H9 (cell line): ENCODE results near the gene HOXC12. TPM values are rescaled to one million over a fixed set of nuclear protein-coding genes. Genes with fewer than 3 reads are reported as not detected.
A peak's percentile ranks its signal among the peaks of the same experiment; 100 is the strongest.

ENCODE experiments used
- DNase-seq: peaks from one replicate; pipeline ENCODE4 v3.0.0-alpha.2; 2017
- H2AFZ ChIP-seq: one replicate; pipeline ENCODE4 v1.6.1; 2013; ENCODE audit warnings: mild to moderate bottlenecking, low read length, control low read depth, moderate library complexity
- H2AK5ac ChIP-seq: 2 replicates; pipeline ENCODE4 v1.6.1; 2013; ENCODE audit warnings: low read length, control low read depth, mixed read lengths; ENCODE audit not compliant: insufficient read length
- H2BK120ac ChIP-seq: one replicate; pipeline ENCODE4 v1.6.1; 2013; ENCODE audit warnings: low read depth, mild to moderate bottlenecking, low read length, control low read depth, inconsistent platforms; ENCODE audit not compliant: poor library complexity, severe bottlenecking
- H2BK12ac ChIP-seq: 2 replicates; pipeline ENCODE4 v1.6.1; 2013; ENCODE audit warnings: low read length, control low read depth, mixed read lengths, low read depth; ENCODE audit not compliant: insufficient read length
- H2BK15ac ChIP-seq: 2 replicates; pipeline ENCODE4 v1.6.1; 2013; ENCODE audit warnings: low read depth, low read length, control low read depth
- H2BK20ac ChIP-seq: one replicate; pipeline ENCODE4 v1.6.1; 2013; ENCODE audit warnings: low read depth, mild to moderate bottlenecking, low read length, control low read depth, inconsistent platforms; ENCODE audit not compliant: poor library complexity, severe bottlenecking
- H2BK5ac ChIP-seq: 2 replicates; pipeline ENCODE4 v1.6.1; 2013; ENCODE audit warnings: low read length, control low read depth, mixed read lengths; ENCODE audit not compliant: insufficient read length
- H3K14ac ChIP-seq: 2 replicates; pipeline ENCODE4 v1.6.1; 2013; ENCODE audit warnings: low read length, control low read depth; ENCODE audit not compliant: insufficient read depth
- H3K18ac ChIP-seq: 2 replicates; pipeline ENCODE4 v1.6.1; 2013; ENCODE audit warnings: low read depth, mild to moderate bottlenecking, mixed read lengths, low read length, control low read depth; ENCODE audit not compliant: insufficient read length
- H3K23ac ChIP-seq: 2 replicates; pipeline ENCODE4 v1.6.1; 2013; ENCODE audit warnings: low read length, control low read depth, mixed read lengths, low read depth; ENCODE audit not compliant: insufficient read length
- H3K23me2 ChIP-seq: 2 replicates; pipeline ENCODE4 v1.6.1; 2013; ENCODE audit warnings: low read depth, mild to moderate bottlenecking, mixed read lengths, low read length, control low read depth; ENCODE audit not compliant: insufficient read length, poor library complexity, severe bottlenecking
- H3K27ac ChIP-seq: 2 replicates; pipeline ENCODE4 v1.5.1; 2013; ENCODE audit warnings: low read length, control low read depth, mixed read lengths, low read depth; ENCODE audit not compliant: insufficient read length
- H3K27me3 ChIP-seq: 2 replicates; pipeline ENCODE4 v1.6.1; 2013; ENCODE audit warnings: low read length, control low read depth, inconsistent platforms; ENCODE audit not compliant: insufficient read depth
- H3K4ac ChIP-seq: 2 replicates; pipeline ENCODE4 v1.6.1; 2013; ENCODE audit warnings: low read depth, mild to moderate bottlenecking, control low read depth, inconsistent platforms, low read length, moderate library complexity
- H3K4me1 ChIP-seq: 2 replicates; pipeline ENCODE4 v1.6.1; 2013; ENCODE audit warnings: low read length, control low read depth, inconsistent platforms; ENCODE audit not compliant: insufficient read depth
- H3K4me2 ChIP-seq: 2 replicates; pipeline ENCODE4 v1.6.1; 2013; ENCODE audit warnings: low read length, control low read depth, mixed read lengths; ENCODE audit not compliant: insufficient read length, insufficient read depth
- H3K56ac ChIP-seq: 2 replicates; pipeline ENCODE4 v1.6.1; 2013; ENCODE audit warnings: low read depth, mild to moderate bottlenecking, mixed read lengths, low read length, control low read depth; ENCODE audit not compliant: insufficient read length
- H3K79me1 ChIP-seq: 2 replicates; pipeline ENCODE4 v1.6.1; 2013; ENCODE audit warnings: low read depth, mild to moderate bottlenecking, moderate library complexity, low read length, control low read depth, inconsistent platforms; ENCODE audit not compliant: insufficient read depth, poor library complexity, severe bottlenecking
- H3K79me2 ChIP-seq: 2 replicates; pipeline ENCODE4 v1.6.1; 2013; ENCODE audit warnings: low read length, control low read depth, inconsistent platforms; ENCODE audit not compliant: insufficient read depth
- H3K9ac ChIP-seq: 2 replicates; pipeline ENCODE4 v1.6.1; 2013; ENCODE audit warnings: low read length, control low read depth, mixed read lengths; ENCODE audit not compliant: insufficient read length; ENCODE audit errors: extremely low read depth
- H3K9me3 ChIP-seq: one replicate; pipeline ENCODE4 v1.6.1; 2013; ENCODE audit warnings: low read depth, low read length, inconsistent platforms; ENCODE audit not compliant: control insufficient read depth
- H3T11ph ChIP-seq: one replicate; pipeline ENCODE4 v1.6.1; 2013; ENCODE audit warnings: mild to moderate bottlenecking, low read length, control low read depth, inconsistent platforms
- H4K20me1 ChIP-seq: one replicate; pipeline ENCODE4 v1.6.1; 2013; ENCODE audit not compliant: control insufficient read depth, insufficient read length, insufficient read depth
- H4K5ac ChIP-seq: 2 replicates; pipeline ENCODE4 v1.6.1; 2013; ENCODE audit warnings: low read depth, mild to moderate bottlenecking, mixed read lengths, low read length, control low read depth; ENCODE audit not compliant: insufficient read length
- H4K8ac ChIP-seq: replicated peaks from 2 replicates; pipeline ENCODE4 v1.6.1; 2013; ENCODE audit warnings: low read length, control low read depth, mixed read lengths, low read depth; ENCODE audit not compliant: insufficient read length
- H4K91ac ChIP-seq: 2 replicates; pipeline ENCODE4 v1.6.1; 2013; ENCODE audit warnings: low read depth, mild to moderate bottlenecking, moderate library complexity, mixed read lengths, low read length, control low read depth; ENCODE audit not compliant: insufficient read length
- H3K27ac Mint-ChIP-seq, 3 experiments: 2 replicates in 2 of 3; 3 replicates in 1 of 3; pipeline ENCODE4 v1.8.0; 2020 to 2021; ENCODE audit warnings: mixed read lengths in 3 of 3, mild to moderate bottlenecking in 1 of 3, moderate library complexity in 1 of 3
- H3K27me3 Mint-ChIP-seq: 2 replicates; pipeline ENCODE4 v1.8.0; 2021; ENCODE audit warnings: low read depth, mild to moderate bottlenecking, moderate library complexity, mixed read lengths
- H3K36me3 Mint-ChIP-seq, 3 experiments: 2 replicates in 2 of 3; 3 replicates in 1 of 3; pipeline ENCODE4 v1.8.0; 2020 to 2021; ENCODE audit warnings: low read depth in 3 of 3, mixed read lengths in 3 of 3; ENCODE audit not compliant: insufficient read depth in 1 of 3
- H3K4me1 Mint-ChIP-seq, 2 experiments: 2 replicates each; pipeline ENCODE4 v1.8.0; 2020; ENCODE audit warnings: mixed read lengths in 2 of 2
- H3K4me3 Mint-ChIP-seq, 2 experiments: 2 replicates in 1 of 2; 3 replicates in 1 of 2; pipeline ENCODE4 v1.8.0; 2020 to 2021; ENCODE audit warnings: mild to moderate bottlenecking in 2 of 2, mixed read lengths in 2 of 2, moderate library complexity in 1 of 2
- H3K9me3 Mint-ChIP-seq, 2 experiments: 2 replicates in 1 of 2; 3 replicates in 1 of 2; pipeline ENCODE4 v1.8.0; 2020; ENCODE audit warnings: mild to moderate bottlenecking in 2 of 2, mixed read lengths in 2 of 2, moderate library complexity in 1 of 2
- WGBS: extraction: QIAGEN DNeasy Blood & Tissue Kit; methylation state at CpG from one replicate; pipeline ENCODE4 v1.1.7; 2013; ENCODE audit warnings: missing lambda C conversion rate, low lambda C conversion rate, mixed read lengths; ENCODE audit not compliant: insufficient read length; ENCODE audit errors: extremely low coverage; 5-methylcytosine and 5-hydroxymethylcytosine counted together
- total RNA-seq: library from RNA; stranded (reverse); gene quantifications from 2 replicates; pipeline ENCODE4 v1.2.1, GENCODE V29; 2021
- TF ChIP-seq, protein P1 (sequence below): fragments of 200-600 bp; sonication (generic); conservative IDR thresholded peaks from 3 replicates; pipeline ENCODE4 v1.8.0; 2021; ENCODE audit warnings: antibody characterized with exemption, mild to moderate bottlenecking

HOXC12 gene
- total RNA-seq, 1 experiment from 2014 or later: not detected

DNA sequence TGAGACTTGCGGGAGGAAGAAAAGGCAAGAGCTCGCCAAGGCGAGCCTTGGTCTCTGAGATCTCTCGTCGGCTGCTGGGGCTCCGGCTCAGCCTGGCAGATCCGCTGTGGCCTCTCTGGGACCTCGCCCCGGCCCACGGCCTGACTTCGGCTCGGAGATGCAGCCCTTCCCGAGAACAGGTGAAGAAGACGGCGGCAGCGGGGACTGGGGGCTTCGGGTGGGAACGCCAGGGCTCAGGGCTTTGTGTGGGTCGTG is 39.2 kb downstream of the HOXC12 start:
- Mint-ChIP-seq H3K4me1 (peaks cover 7 to 31% of the 10 kb centered on the region in 2 experiments), H3K9me3 (peaks cover 0 to 3% of the 10 kb centered on the region in 2 experiments; a peak in 2 of 5 replicates), H3K4me3 (peak overlapping the region in 1 of 2 experiments; percentile 40; a peak in 1 of 5 replicates), H3K27me3 (peaks cover 100% of the 10 kb centered on the region), H3K27ac (no peak overlapping the region), H3K36me3 (no peaks in the 10 kb centered on the region)
- Histone ChIP-seq H2AK5ac (no peak overlapping the region), H2BK120ac (no peak overlapping the region), H2BK15ac (0 out of 2 replicates have a peak overlapping the region, but pooled peaks have one; percentile 83), H3T11ph (no peak overlapping the region), H3K23me2 (no peaks in the 10 kb centered on the region), H3K27ac (no peak overlapping the region), H4K8ac (no peak overlapping the region), H3K79me1 (no peaks in the 10 kb centered on the region), H3K23ac (no peak overlapping the region), H3K4me1 (no peaks in the 10 kb centered on the region), H4K20me1 (no peaks in the 10 kb centered on the region), H3K9me3 (no peaks in the 10 kb centered on the region), H2AFZ (no peak overlapping the region), H3K79me2 (no peaks in the 10 kb centered on the region), H3K14ac (no peak overlapping the region), H2BK20ac (no peak overlapping the region), H3K27me3 (peaks cover 99% of the 10 kb centered on the region), H3K9ac (no peak overlapping the region), H3K18ac (no peak overlapping the region), H3K56ac (no peak overlapping the region), H2BK12ac (no peak overlapping the region), H4K5ac (no peak overlapping the region), H4K91ac (no peak overlapping the region), H3K4ac (no peak overlapping the region), H3K4me2 (no peak overlapping the region), H2BK5ac (no peak overlapping the region)
- no CpG with 5 or more reads among the region's 19 CpGs for WGBS
- TF ChIP-seq, protein P1, sequence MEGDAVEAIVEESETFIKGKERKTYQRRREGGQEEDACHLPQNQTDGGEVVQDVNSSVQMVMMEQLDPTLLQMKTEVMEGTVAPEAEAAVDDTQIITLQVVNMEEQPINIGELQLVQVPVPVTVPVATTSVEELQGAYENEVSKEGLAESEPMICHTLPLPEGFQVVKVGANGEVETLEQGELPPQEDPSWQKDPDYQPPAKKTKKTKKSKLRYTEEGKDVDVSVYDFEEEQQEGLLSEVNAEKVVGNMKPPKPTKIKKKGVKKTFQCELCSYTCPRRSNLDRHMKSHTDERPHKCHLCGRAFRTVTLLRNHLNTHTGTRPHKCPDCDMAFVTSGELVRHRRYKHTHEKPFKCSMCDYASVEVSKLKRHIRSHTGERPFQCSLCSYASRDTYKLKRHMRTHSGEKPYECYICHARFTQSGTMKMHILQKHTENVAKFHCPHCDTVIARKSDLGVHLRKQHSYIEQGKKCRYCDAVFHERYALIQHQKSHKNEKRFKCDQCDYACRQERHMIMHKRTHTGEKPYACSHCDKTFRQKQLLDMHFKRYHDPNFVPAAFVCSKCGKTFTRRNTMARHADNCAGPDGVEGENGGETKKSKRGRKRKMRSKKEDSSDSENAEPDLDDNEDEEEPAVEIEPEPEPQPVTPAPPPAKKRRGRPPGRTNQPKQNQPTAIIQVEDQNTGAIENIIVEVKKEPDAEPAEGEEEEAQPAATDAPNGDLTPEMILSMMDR: no peak
- no peak for DNase-seq
